NCI-H526 (cell line): Measurements from ENCODE around the gene KRT82.
"Not testable (repeated sequence)": the region's sequence is repeated elsewhere in the genome, so short reads cannot be mapped to it uniquely, and the experiment has no call there.

Experiments
- DNase-seq, 2 experiments: peaks; one replicate each; lab custom pipeline; 2025; lab: John Stamatoyannopoulos, UW

The KRT82 gene

GRCh38 chr12:52405922-52406385 is at the start of gene KRT82:
Gene KRT82 (minus strand): TSS chr12:52406335. CDS start chr12:52406277, 58 bp downstream.
- no peak for DNase-seq

GRCh38 chr12:52455821-52456220 is 49.7 kb upstream of the KRT82 start:
- no peak for DNase-seq

GRCh38 chr12:52454411-52455201 is 48.5 kb upstream of the KRT82 start:
- no peak for DNase-seq

- no peak for DNase-seq
Measured at GRCh38 chr12:52452101-52452500, 46.0 kb upstream of the KRT82 start, which contains the start of gene KRT6B. Gene KRT6B (minus strand): TSS chr12:52452146. CDS start chr12:52452078, 68 bp downstream.

GRCh38 chr12:52448228-52448627 is 42.1 kb upstream of the KRT82 start:
- no peak for DNase-seq

- DNase-seq: not testable (repeated sequence)
Measured at GRCh38 chr12:52447196-52447595, 41.1 kb upstream of the KRT82 start.

GRCh38 chr12:52446367-52447045 is 40.4 kb upstream of the KRT82 start:
- no peak for DNase-seq

- DNase-seq: no peak
Measured at GRCh38 chr12:52445876-52446275, 39.7 kb upstream of the KRT82 start.

GRCh38 chr12:52444647-52445595 is 38.8 kb upstream of the KRT82 start:
- DNase-seq: no peak

- DNase-seq: no peak
Measured at GRCh38 chr12:52443966-52444365, 37.8 kb upstream of the KRT82 start.

- DNase-seq: no peak
Measured at GRCh38 chr12:52442600-52443061, 36.5 kb upstream of the KRT82 start.

- DNase-seq: no peak
Measured at GRCh38 chr12:52441320-52441911, 35.3 kb upstream of the KRT82 start.

GRCh38 chr12:52440821-52441319 is 34.7 kb upstream of the KRT82 start:
- DNase-seq: no peak

GRCh38 chr12:52439845-52440244 is 33.7 kb upstream of the KRT82 start:
- no peak for DNase-seq

- no peak for DNase-seq
Measured at GRCh38 chr12:52439420-52439819, 33.3 kb upstream of the KRT82 start.

GRCh38 chr12:52438305-52439301 is 32.5 kb upstream of the KRT82 start:
- no peak for DNase-seq

GRCh38 chr12:52437508-52437907 is 31.4 kb upstream of the KRT82 start:
- no peak for DNase-seq

- no peak for DNase-seq
Measured at GRCh38 chr12:52436828-52437474, 30.8 kb upstream of the KRT82 start.

- no peak for DNase-seq
Measured at GRCh38 chr12:52436000-52436827, 30.1 kb upstream of the KRT82 start.
